Fibroblast of skin of scalp (primary cell): ENCODE measurements around the gene MCCD1.
A peak's percentile ranks its signal among the peaks of the same experiment; 100 is the strongest.

Experiments
- DNase-seq: peaks from one replicate; pipeline ENCODE4 v3.0.0-alpha.2; 2013

The MCCD1 gene

GRCh38 chr6:31543639-31544038 is 14.9 kb downstream of the MCCD1 start:
- DNase-seq = no peak

GRCh38 chr6:31544676-31545075 is 15.9 kb downstream of the MCCD1 start:
- no peak for DNase-seq

GRCh38 chr6:31545291-31545690 is 16.5 kb downstream of the MCCD1 start:
- DNase-seq = no peak

GRCh38 chr6:31546339-31546957 is 17.7 kb downstream of the MCCD1 start, which contains the start of gene ATP6V1G2:
ATP6V1G2 (minus strand) TSS chr6:31546608; CDS start chr6:31546559, 49 bp downstream.
- DNase-seq = peak; percentile 94

- DNase-seq = peak; percentile 99
Measured at GRCh38 chr6:31546958-31547726, 18.4 kb downstream of the MCCD1 start, which contains the start of gene NFKBIL1. NFKBIL1 (plus strand) TSS chr6:31547608; CDS start chr6:31547695, 87 bp downstream.

GRCh38 chr6:31547727-31548543 is 19.2 kb downstream of the MCCD1 start:
- DNase-seq = no peak

- no peak for DNase-seq
Measured at GRCh38 chr6:31548544-31548873, 19.7 kb downstream of the MCCD1 start.

GRCh38 chr6:31551371-31551770 is 22.6 kb downstream of the MCCD1 start:
- peak; percentile 44 for DNase-seq

GRCh38 chr6:31556307-31556706 is 27.5 kb downstream of the MCCD1 start:
- DNase-seq = no peak

GRCh38 chr6:31557443-31558317 is 28.9 kb downstream of the MCCD1 start:
- no peak for DNase-seq

GRCh38 chr6:31558318-31558625 is 29.5 kb downstream of the MCCD1 start:
- no peak for DNase-seq

GRCh38 chr6:31558631-31559500 is 30.1 kb downstream of the MCCD1 start:
- DNase-seq = peak; percentile 25

- DNase-seq = no peak
Measured at GRCh38 chr6:31559606-31559957, 30.8 kb downstream of the MCCD1 start.

GRCh38 chr6:31559958-31560696 is 31.4 kb downstream of the MCCD1 start:
- DNase-seq = peak; percentile 47

GRCh38 chr6:31560697-31561058 is 31.9 kb downstream of the MCCD1 start:
- no peak for DNase-seq

GRCh38 chr6:31567531-31568370 is 39.0 kb downstream of the MCCD1 start:
- no peak for DNase-seq

GRCh38 chr6:31568537-31568961 is 39.8 kb downstream of the MCCD1 start:
- DNase-seq = no peak

- DNase-seq = no peak
Measured at GRCh38 chr6:31569861-31570536, 41.2 kb downstream of the MCCD1 start.
